Neuronal stem cell (in vitro differentiated cells): ENCODE results near the gene SEMA6B.
A peak's percentile ranks its signal among the peaks of the same experiment; 100 is the strongest.

ENCODE experiments used
- DNase-seq: peaks from one replicate; pipeline ENCODE4 v3.0.0-alpha.2; 2013; ENCODE audit warnings: low spot score
- H2AFZ ChIP-seq: one replicate; pipeline ENCODE4 v1.6.1; 2013; ENCODE audit warnings: mild to moderate bottlenecking, low read length, inconsistent platforms
- H2AK5ac ChIP-seq: 2 replicates; pipeline ENCODE4 v1.6.1; 2013; ENCODE audit warnings: low read depth, mild to moderate bottlenecking, inconsistent platforms, low read length, moderate library complexity, mixed read lengths
- H2BK120ac ChIP-seq: 2 replicates; pipeline ENCODE4 v1.6.1; 2013; ENCODE audit warnings: low read depth, mild to moderate bottlenecking, inconsistent platforms, low read length, moderate library complexity, mixed read lengths
- H2BK12ac ChIP-seq: one replicate; pipeline ENCODE4 v1.6.1; 2013; ENCODE audit warnings: low read length, inconsistent platforms
- H2BK15ac ChIP-seq: 2 replicates; pipeline ENCODE4 v1.6.1; 2013; ENCODE audit warnings: mild to moderate bottlenecking, low read length, inconsistent platforms, mixed read lengths
- H2BK5ac ChIP-seq: one replicate; pipeline ENCODE4 v1.6.1; 2013; ENCODE audit warnings: inconsistent platforms, mild to moderate bottlenecking, low read length, moderate library complexity
- H3K14ac ChIP-seq: one replicate; pipeline ENCODE4 v1.6.1; 2013; ENCODE audit warnings: low read length, inconsistent platforms
- H3K18ac ChIP-seq: 2 replicates; pipeline ENCODE4 v1.6.1; 2013; ENCODE audit warnings: low read length, inconsistent platforms
- H3K23ac ChIP-seq: 2 replicates; pipeline ENCODE4 v1.6.1; 2013; ENCODE audit warnings: low read depth, mild to moderate bottlenecking, mixed read lengths, low read length, inconsistent platforms; ENCODE audit not compliant: poor library complexity
- H3K27ac ChIP-seq: replicated peaks from 3 replicates; pipeline ENCODE4 v1.5.1; 2013; ENCODE audit warnings: low read length, inconsistent platforms
- H3K27me3 ChIP-seq, 3 experiments: 2 replicates each; pipeline ENCODE4 v1.6.1; 2013; ENCODE audit warnings: low read length in 3 of 3, mild to moderate bottlenecking in 2 of 3, inconsistent platforms in 1 of 3, low read depth in 1 of 3, mixed read lengths in 1 of 3, moderate library complexity in 1 of 3; ENCODE audit not compliant: control insufficient read depth in 3 of 3, insufficient read depth in 3 of 3
- H3K36me3 ChIP-seq, 2 donors: replicated peaks in 1 of 2; 2 replicates each; pipeline ENCODE4 v1.6.1; 2013; ENCODE audit warnings: low read length in 2 of 2; ENCODE audit not compliant: control insufficient read depth in 2 of 2, insufficient read depth in 2 of 2
- H3K4ac ChIP-seq: 2 replicates; pipeline ENCODE4 v1.6.1; 2013; ENCODE audit warnings: inconsistent platforms, mild to moderate bottlenecking, low read length, moderate library complexity
- H3K4me1 ChIP-seq, 2 donors: 1 replicate in 1 of 2; 2 replicates in 1 of 2; pipeline ENCODE4 v1.6.1; 2013; ENCODE audit warnings: low read length in 2 of 2, low read depth in 1 of 2; ENCODE audit not compliant: control insufficient read depth in 2 of 2, insufficient read depth in 1 of 2
- H3K4me2 ChIP-seq: one replicate; pipeline ENCODE4 v1.6.1; 2013; ENCODE audit warnings: mild to moderate bottlenecking, low read length, inconsistent platforms; ENCODE audit not compliant: insufficient read depth, poor library complexity, severe bottlenecking
- H3K4me3 ChIP-seq, 2 donors: 2 replicates each; pipeline ENCODE4 v1.5.1; 2013; ENCODE audit warnings: low read length in 2 of 2, mild to moderate bottlenecking in 2 of 2, inconsistent platforms in 1 of 2, moderate library complexity in 1 of 2
- H3K79me1 ChIP-seq: one replicate; pipeline ENCODE4 v1.6.1; 2013; ENCODE audit warnings: low read depth, mild to moderate bottlenecking, inconsistent platforms, low read length, moderate library complexity
- H3K9ac ChIP-seq: one replicate; pipeline ENCODE4 v1.6.1; 2013; ENCODE audit warnings: mild to moderate bottlenecking, low read depth, low read length, inconsistent platforms; ENCODE audit not compliant: poor library complexity
- H3K9me3 ChIP-seq, 2 donors: replicated peaks in 1 of 2; 2 replicates each; pipeline versions ENCODE3 to v1.6.1; 2013; ENCODE audit warnings: low read length in 2 of 2, mild to moderate bottlenecking in 2 of 2, inconsistent platforms in 1 of 2, low read depth in 1 of 2, mixed read lengths in 1 of 2, moderate library complexity in 1 of 2; ENCODE audit not compliant: control insufficient read depth in 2 of 2, insufficient read depth in 1 of 2
- H4K8ac ChIP-seq: one replicate; pipeline ENCODE4 v1.6.1; 2013; ENCODE audit warnings: low read depth, mild to moderate bottlenecking, inconsistent platforms, low read length, moderate library complexity
- H4K91ac ChIP-seq: one replicate; pipeline ENCODE4 v1.6.1; 2013; ENCODE audit warnings: low read length, low read depth, mild to moderate bottlenecking, inconsistent platforms; ENCODE audit not compliant: poor library complexity
- WGBS, 2 donors: extraction: QIAGEN DNeasy Blood & Tissue Kit; methylation state at CpG; one replicate each; pipeline ENCODE4 v1.1.7; 2013; ENCODE audit warnings: missing lambda C conversion rate in 2 of 2, mixed read lengths in 1 of 2; ENCODE audit not compliant: insufficient read length in 2 of 2, insufficient replicate concordance in 1 of 2; ENCODE audit errors: extremely low coverage in 2 of 2; 5-methylcytosine and 5-hydroxymethylcytosine counted together

The SEMA6B gene

DNA sequence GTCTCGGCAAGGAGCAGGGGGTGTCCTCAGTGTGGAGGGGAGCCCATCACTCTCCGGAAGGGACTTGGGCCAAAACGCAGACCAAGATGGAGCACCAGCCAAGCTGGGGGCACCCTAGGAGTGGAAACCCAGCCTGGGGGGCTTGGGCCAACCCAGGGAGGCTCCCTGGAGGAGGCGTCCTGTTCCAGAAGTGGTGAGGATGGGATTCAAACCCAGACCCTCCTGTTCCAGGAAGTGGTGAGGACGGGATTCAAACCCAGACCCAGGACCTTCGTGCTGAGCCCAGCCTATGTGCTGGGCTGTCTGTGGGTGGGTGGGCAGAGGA is 40.4 kb downstream of the SEMA6B start:
- Histone ChIP-seq H3K4me3 (no peak overlapping the region), H3K9ac (no peak overlapping the region), H2BK12ac (no peak overlapping the region), H3K18ac (no peak overlapping the region), H3K9me3 (no peaks in the 10 kb centered on the region), H3K79me1 (no peaks in the 10 kb centered on the region), H3K4me1 (peaks cover 0 to 4% of the 10 kb centered on the region in 2 donors), H3K23ac (no peak overlapping the region), H2AFZ (no peak overlapping the region), H4K8ac (no peak overlapping the region), H2BK120ac (no peak overlapping the region), H3K4ac (no peak overlapping the region), H3K4me2 (no peak overlapping the region), H2BK5ac (no peak overlapping the region), H2BK15ac (no peak overlapping the region), H3K27ac (no peak overlapping the region), H4K91ac (no peak overlapping the region), H3K27me3 (peaks cover 0 to 2% (median 0%) of the 10 kb centered on the region in 3 experiments), H3K14ac (no peak overlapping the region), H2AK5ac (peak overlapping the region; percentile 10), H3K36me3 (no peaks in the 10 kb centered on the region)
- WGBS, 2 donors, result no CpG with 5 or more reads among the region's 6 CpGs
- no peak for DNase-seq

DNA sequence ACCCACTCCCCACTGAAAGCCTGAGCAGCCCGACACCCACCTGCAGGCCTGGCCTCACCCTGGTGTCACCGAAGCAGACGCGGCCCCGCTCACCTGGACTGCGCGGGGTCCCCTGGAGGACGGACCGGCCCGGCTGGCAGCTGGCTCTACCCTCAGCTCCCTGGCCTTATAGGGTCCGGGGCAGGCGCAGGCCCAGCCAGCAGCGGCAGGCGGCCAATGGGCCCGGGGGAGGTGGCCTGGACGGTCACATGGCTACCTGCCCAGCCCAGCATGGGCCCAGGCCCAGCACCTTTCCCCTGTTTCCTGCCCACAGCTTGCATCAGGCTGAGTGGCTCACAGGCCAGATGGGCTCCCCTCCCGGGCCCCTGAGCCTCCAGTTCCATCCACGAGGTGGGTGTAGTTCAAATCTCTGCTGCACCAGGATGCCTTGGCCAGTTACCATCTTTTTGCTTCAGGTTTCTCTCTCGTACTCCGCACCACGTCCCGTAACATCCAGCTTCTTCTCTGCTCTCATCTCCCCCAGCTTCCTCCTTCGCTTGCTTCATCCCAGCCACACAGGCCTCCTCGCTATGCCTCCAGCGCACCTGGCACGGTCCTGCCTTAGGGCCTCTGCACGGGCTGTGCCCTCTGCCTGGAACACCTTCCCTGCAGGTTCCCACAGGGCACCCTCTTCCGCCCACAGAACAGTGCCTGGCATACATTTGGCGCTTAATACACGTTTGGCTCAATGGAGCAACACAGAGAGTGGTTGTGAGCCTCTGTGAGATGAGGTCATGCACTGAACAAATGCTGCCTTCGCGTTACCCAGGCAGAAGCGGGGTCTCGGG is 40.9 kb downstream of the SEMA6B start, which contains the start of gene PLIN4:
TSS of gene PLIN4 (minus strand) at position 142 of the 827 bp plus-strand sequence. CDS start 214 bp downstream, outside the sequence.
- H3K4me3 ChIP-seq, result peak within 1 kb of the TSS in 1 of 2 donors; percentile 31
- no peak within 1 kb of the TSS for H3K4ac ChIP-seq
- no peaks in the 10 kb centered on the region for H3K79me1 ChIP-seq
- peak within 1 kb of the TSS; percentile 43 for H4K91ac ChIP-seq
- no CpG with 5 or more reads among the region's 34 CpGs for WGBS, 2 donors
- peaks cover 0 to 4% of the 10 kb centered on the region in 2 donors for H3K4me1 ChIP-seq
- peak within 1 kb of the TSS; percentile 11 for H3K4me2 ChIP-seq
- H3K18ac ChIP-seq, result peak within 1 kb of the TSS; percentile 76
- H3K27me3 ChIP-seq, result peaks cover 0 to 2% (median 0%) of the 10 kb centered on the region in 3 experiments
- no peak for DNase-seq
- H2AK5ac ChIP-seq, result peak within 1 kb of the TSS; percentile 94
- H3K9ac ChIP-seq, result no peak within 1 kb of the TSS
- peak within 1 kb of the TSS; percentile 17 for H4K8ac ChIP-seq
- no peaks in the 10 kb centered on the region for H3K36me3 ChIP-seq
- no peak within 1 kb of the TSS for H3K23ac ChIP-seq
- no peaks in the 10 kb centered on the region for H3K9me3 ChIP-seq
- no peak within 1 kb of the TSS for H3K27ac ChIP-seq
- peak within 1 kb of the TSS; percentile 61 for H2BK120ac ChIP-seq
- H2BK5ac ChIP-seq, result peak within 1 kb of the TSS; percentile 91
- peak within 1 kb of the TSS; percentile 67 for H2BK15ac ChIP-seq
- peak within 1 kb of the TSS; percentile 26 for H2BK12ac ChIP-seq
- H2AFZ ChIP-seq, result peak within 1 kb of the TSS; percentile 28
- H3K14ac ChIP-seq, result peak within 1 kb of the TSS; percentile 71

DNA sequence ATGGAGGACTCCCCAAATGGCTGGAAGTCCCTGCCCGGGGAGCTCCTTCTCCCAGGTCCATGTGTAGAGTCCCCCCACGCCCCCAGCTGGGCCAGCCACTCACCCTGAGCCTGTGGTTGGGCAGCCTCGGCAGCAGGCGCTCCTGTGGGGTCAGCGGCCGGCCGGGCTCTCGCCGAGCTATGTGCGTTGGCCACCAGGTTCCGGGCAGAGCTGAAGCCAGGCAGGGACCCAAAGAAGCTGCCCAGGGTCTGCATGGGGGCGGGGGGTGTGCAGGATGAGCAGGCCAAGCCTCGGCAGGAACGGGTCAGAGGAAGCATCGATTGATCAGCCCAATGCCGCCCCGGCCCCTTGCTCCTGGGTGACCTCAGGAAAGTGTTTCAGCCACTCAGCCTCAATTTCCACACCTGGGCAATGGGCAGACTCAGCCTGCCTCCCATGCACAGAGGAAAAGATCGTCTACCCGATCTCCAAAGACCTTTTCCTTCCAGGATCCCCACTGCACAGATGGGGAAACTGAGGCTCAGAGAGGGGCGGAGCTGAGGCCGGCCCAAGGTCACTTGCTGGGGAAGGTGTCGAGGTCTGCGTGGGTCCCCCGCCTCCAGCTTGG is 41.9 kb downstream of the SEMA6B start:
- H3K4me2 ChIP-seq, result peak overlapping the region; percentile 11

DNA sequence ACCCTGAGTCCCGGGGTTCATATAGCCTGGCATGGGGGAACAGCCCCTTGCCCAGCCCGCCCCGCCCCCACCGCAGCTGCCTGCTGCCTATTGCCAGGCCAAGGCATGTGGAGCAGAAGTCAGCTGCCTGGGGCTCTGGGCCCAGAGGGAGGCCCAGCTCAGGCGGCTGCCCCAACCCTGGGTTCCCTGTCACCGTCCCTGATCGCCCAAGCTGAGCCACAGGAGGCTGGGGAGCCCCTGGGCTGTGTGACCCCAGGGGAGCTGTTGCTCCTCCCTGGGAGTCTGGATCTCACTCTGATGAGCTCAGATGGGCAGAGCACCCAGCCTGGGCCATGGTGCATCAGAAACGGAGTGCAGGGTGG is 42.6 kb downstream of the SEMA6B start:
- H2AK5ac ChIP-seq, result peak overlapping the region; percentile 94
- H4K91ac ChIP-seq, result no peak overlapping the region
- H3K27ac ChIP-seq, result no peak overlapping the region
- DNase-seq, result no peak
- H3K4me1 ChIP-seq, result peaks cover 0 to 4% of the 10 kb centered on the region in 2 donors
- no peaks in the 10 kb centered on the region for H3K79me1 ChIP-seq
- no peak overlapping the region for H2BK12ac ChIP-seq
- H3K4ac ChIP-seq, result no peak overlapping the region
- peak overlapping the region; percentile 67 for H2BK15ac ChIP-seq
- H2AFZ ChIP-seq, result no peak overlapping the region
- no peak overlapping the region for H3K4me2 ChIP-seq
- H3K4me3 ChIP-seq, result no peak overlapping the region
- peak overlapping the region; percentile 71 for H3K14ac ChIP-seq
- no CpG with 5 or more reads among the region's 8 CpGs for WGBS, 2 donors
- peak overlapping the region; percentile 76 for H3K18ac ChIP-seq
- H3K23ac ChIP-seq, result no peak overlapping the region
- H3K9me3 ChIP-seq, result no peaks in the 10 kb centered on the region
- no peak overlapping the region for H2BK120ac ChIP-seq
- peak overlapping the region; percentile 21 for H3K9ac ChIP-seq
- H2BK5ac ChIP-seq, result no peak overlapping the region
- H4K8ac ChIP-seq, result peak overlapping the region; percentile 17
- H3K36me3 ChIP-seq, result no peaks in the 10 kb centered on the region
- peaks cover 0 to 2% (median 2%) of the 10 kb centered on the region in 3 experiments for H3K27me3 ChIP-seq

More for the DNA sequence above, 41.9 kb downstream of the SEMA6B start:
- H4K8ac ChIP-seq, result peak overlapping the region; percentile 17
- no peak overlapping the region for H2AFZ ChIP-seq
- peak overlapping the region; percentile 67 for H2BK15ac ChIP-seq
- no peak overlapping the region for H3K4me3 ChIP-seq
- H3K14ac ChIP-seq, result peak overlapping the region; percentile 71
- no peak overlapping the region for H3K4ac ChIP-seq
- no peak overlapping the region for H3K27ac ChIP-seq
- no peak overlapping the region for H2BK12ac ChIP-seq
- H3K9ac ChIP-seq, result no peak overlapping the region
- peaks cover 0 to 2% (median 0%) of the 10 kb centered on the region in 3 experiments for H3K27me3 ChIP-seq
- peaks cover 0 to 4% of the 10 kb centered on the region in 2 donors for H3K4me1 ChIP-seq
- no peak overlapping the region for H3K23ac ChIP-seq
- peak overlapping the region; percentile 76 for H3K18ac ChIP-seq
- H2BK120ac ChIP-seq, result peak overlapping the region; percentile 61
- H3K79me1 ChIP-seq, result no peaks in the 10 kb centered on the region
- no peak for DNase-seq
- peak overlapping the region; percentile 94 for H2AK5ac ChIP-seq
- H3K9me3 ChIP-seq, result no peaks in the 10 kb centered on the region
- no CpG with 5 or more reads among the region's 24 CpGs for WGBS, 2 donors
- peak overlapping the region; percentile 43 for H4K91ac ChIP-seq
- no peaks in the 10 kb centered on the region for H3K36me3 ChIP-seq
- peak overlapping the region; percentile 91 for H2BK5ac ChIP-seq
